ENCODE results near the gene BTF3. TPM values are rescaled to one million over a fixed set of nuclear protein-coding genes. Genes with fewer than 3 reads are reported as not detected.

BTF3 gene
- total and polyA plus RNA-seq, 2 experiments from 2014 or later = 506 to 1,148 TPM

GRCh38 chr5:73471654-73472053 is 26.6 kb upstream of the BTF3 start (continued):
- TF ChIP-seq EZH2 (IDR thresholded peaks at IDR 0.05; ENCODE audit: low read depth, unreplicated experiment) (no peak), NANOG (IDR thresholded peaks at IDR 0.05; ENCODE audit: borderline replicate concordance) (no peak), EZH2phosphoT487 (IDR thresholded peaks at IDR 0.05; ENCODE audit: unreplicated experiment) (no peak)

GRCh38 chr5:73472116-73472515 is 26.1 kb upstream of the BTF3 start:
- TF ChIP-seq CREB1 (CRISPR knock-in tag; IDR thresholded peaks at IDR 0.05; ENCODE audit: low read depth) (no peak), STAT1 (IDR thresholded peaks at IDR 0.05; ENCODE audit: unreplicated experiment) (no peak), CTCF (conservative IDR thresholded peaks at IDR 0.05; ENCODE audit: low read depth in 2 of 2) (no peak), EZH2phosphoT487 (IDR thresholded peaks at IDR 0.05; ENCODE audit: unreplicated experiment) (no peak)
- no peaks in the 10 kb centered on the region for H3K4me1 Mint-ChIP-seq
- no peak overlapping the region for H3K4me2 ChIP-seq

GRCh38 chr5:73480500-73480899 is 17.7 kb upstream of the BTF3 start:
- no peak overlapping the region for H2AFZ ChIP-seq
- Mint-ChIP-seq H3K27ac (no peak overlapping the region), H3K4me1 (peaks cover 25% of the 10 kb centered on the region), H3K27me3 (ENCODE audit: insufficient read depth, low read depth, poor library complexity) (peaks cover 2% of the 10 kb centered on the region), H3K36me3 (ENCODE audit: low read depth) (no peaks in the 10 kb centered on the region), H3K9me3 (no peaks in the 10 kb centered on the region; the same call in 2 of the 3 replicates), H3K4me3 (no peak overlapping the region)
- no peaks in the 10 kb centered on the region for H3F3A ChIP-seq (replicated peaks; ENCODE audit: low read depth)
- no peaks in the 10 kb centered on the region for H3K79me2 ChIP-seq (replicated peaks; ENCODE audit: insufficient read depth)
- H3K9me2 ChIP-seq (ENCODE audit: insufficient read depth) = peaks cover 18% of the 10 kb centered on the region
- H3K36me3 ChIP-seq (ENCODE audit: insufficient read depth) = no peaks in the 10 kb centered on the region
- H3K27ac ChIP-seq (ENCODE audit: low read depth) = no peak overlapping the region
- no peaks in the 10 kb centered on the region for H3K27me3 ChIP-seq (ENCODE audit: insufficient read depth)
- no peak for ATAC-seq
- no peak for DNase-seq (ENCODE audit: low spot score)
- H4K20me1 ChIP-seq (replicated peaks; ENCODE audit: insufficient read depth) = no peaks in the 10 kb centered on the region
- no peak overlapping the region for H3K4me3 ChIP-seq
- no peaks in the 10 kb centered on the region; the same call in 1 of the 2 replicates for H3K4me1 ChIP-seq (ENCODE audit: insufficient read depth)
- H3K4me2 ChIP-seq = no peak overlapping the region
- no peak for TF ChIP-seq POLR2AphosphoS5 (IDR thresholded peaks at IDR 0.05; ENCODE audit: low read depth)
- TF ChIP-seq ZNF331 (CRISPR knock-in tag; IDR thresholded peaks at IDR 0.05; ENCODE audit: low read depth) = no peak
- no peak for TF ChIP-seq ZNF114 (CRISPR knock-in tag; IDR thresholded peaks at IDR 0.05)
- no peak for TF ChIP-seq CREB1 (CRISPR knock-in tag; IDR thresholded peaks at IDR 0.05; ENCODE audit: low read depth)
- TF ChIP-seq ZNF462 (CRISPR knock-in tag; IDR thresholded peaks at IDR 0.05) = no peak
- TF ChIP-seq STAT1 (IDR thresholded peaks at IDR 0.05; ENCODE audit: unreplicated experiment) = no peak
- TF ChIP-seq CTCF (conservative IDR thresholded peaks at IDR 0.05; ENCODE audit: low read depth in 2 of 2) = no peak
- no peak for TF ChIP-seq NANOG (IDR thresholded peaks at IDR 0.05; ENCODE audit: borderline replicate concordance)

More at GRCh38 chr5:73472116-73472515, 26.1 kb upstream of the BTF3 start:
- H3K27me3 ChIP-seq (ENCODE audit: insufficient read depth) = no peaks in the 10 kb centered on the region
- peaks cover 10% of the 10 kb centered on the region for H3K9me3 Mint-ChIP-seq
- H3K36me3 Mint-ChIP-seq (ENCODE audit: low read depth) = peaks cover 4% of the 10 kb centered on the region; the same call in 1 of the 3 replicates
- no peak overlapping the region for H3K4me3 Mint-ChIP-seq
- H2AFZ ChIP-seq = no peak overlapping the region
- no peak overlapping the region for H3K4me3 ChIP-seq
- no peaks in the 10 kb centered on the region for H3K4me1 ChIP-seq (ENCODE audit: insufficient read depth)
- peaks cover under 1% of the 10 kb centered on the region for H3K27me3 Mint-ChIP-seq (ENCODE audit: insufficient read depth, low read depth, poor library complexity)
- H3K27ac ChIP-seq (ENCODE audit: low read depth) = no peak overlapping the region
- H3K79me2 ChIP-seq (replicated peaks; ENCODE audit: insufficient read depth) = no peaks in the 10 kb centered on the region
- no peaks in the 10 kb centered on the region for H4K20me1 ChIP-seq (replicated peaks; ENCODE audit: insufficient read depth)
- DNase-seq (ENCODE audit: low spot score) (no peak), ATAC-seq (no peak)
- no peak overlapping the region for H3K27ac Mint-ChIP-seq
- H3K9me2 ChIP-seq (ENCODE audit: insufficient read depth) = no peaks in the 10 kb centered on the region
- no peaks in the 10 kb centered on the region for H3K36me3 ChIP-seq (ENCODE audit: insufficient read depth)
- H3F3A ChIP-seq (replicated peaks; ENCODE audit: low read depth) = no peaks in the 10 kb centered on the region
